Measurements from ENCODE around the gene HELQ. TPM values are rescaled to one million over a fixed set of nuclear protein-coding genes. Genes with fewer than 3 reads are reported as not detected.

Gene HELQ
- total RNA-seq, 4 donors from 2014 or later: 2.6 to 19.1 (median 7.4) TPM

DNA sequence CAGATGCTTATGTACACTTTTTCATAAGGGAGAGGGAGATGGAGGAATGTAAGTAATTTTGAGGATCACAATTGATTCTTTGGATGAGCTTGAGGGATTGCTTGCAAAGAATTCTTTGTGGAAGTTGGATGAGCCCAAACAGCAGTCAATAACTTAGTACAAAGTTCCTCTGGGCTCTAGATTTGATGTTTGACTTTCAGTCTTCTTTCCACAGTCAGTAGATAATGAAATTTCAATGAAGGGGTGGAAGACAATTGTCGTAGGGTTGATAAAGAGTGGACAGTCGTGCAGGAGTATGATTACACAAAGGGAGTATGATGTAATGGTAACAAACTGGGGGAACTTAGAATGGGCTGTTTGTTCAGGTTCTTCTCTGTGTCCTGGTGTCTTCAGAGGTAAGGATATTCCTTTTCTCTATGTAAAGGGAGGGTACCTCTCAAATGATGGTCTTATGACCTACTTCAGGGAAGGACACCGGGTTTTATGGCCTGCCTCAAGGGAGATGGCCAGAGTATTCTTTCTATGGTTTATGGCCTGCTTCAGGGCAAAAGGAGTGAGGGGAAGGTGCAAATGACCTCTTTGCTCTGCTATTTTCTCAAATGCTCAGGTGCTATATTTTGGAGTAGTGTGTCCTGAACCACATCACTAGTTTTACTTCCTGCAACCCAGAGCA is 31.0 kb upstream of the HELQ start:
- Histone ChIP-seq H3K27ac (no peak overlapping the region), H3K4me1 (peaks cover 0 to 14% (median 9%) of the 10 kb centered on the region in 4 donors), H3K4me3 (no peak overlapping the region), H3K36me3 (no peaks in the 10 kb centered on the region), H3K27me3 (no peaks in the 10 kb centered on the region), H3K9me3 (no peaks in the 10 kb centered on the region)
- no peak for TF ChIP-seq POLR2AphosphoS5 (IDR thresholded peaks at IDR 0.05)
- intact Hi-C loops (cut with DNase I; ENCODE audit: low total_unique reads) (no loop called here), in situ Hi-C loops (cut with MboI; ENCODE audit: low pct_ligation_motif_present in 1 of 4, low pct_unique_long_range_greater_than_20kb in 1 of 4, low sequenced_read_pairs in 3 of 4) (no loop called here)
- no peak for DNase-seq
- WGBS, 2 donors (ENCODE audit: low coverage in 1 of 2): 82 to 87% methylated on average over 3 of the region's 3 CpGs

DNA sequence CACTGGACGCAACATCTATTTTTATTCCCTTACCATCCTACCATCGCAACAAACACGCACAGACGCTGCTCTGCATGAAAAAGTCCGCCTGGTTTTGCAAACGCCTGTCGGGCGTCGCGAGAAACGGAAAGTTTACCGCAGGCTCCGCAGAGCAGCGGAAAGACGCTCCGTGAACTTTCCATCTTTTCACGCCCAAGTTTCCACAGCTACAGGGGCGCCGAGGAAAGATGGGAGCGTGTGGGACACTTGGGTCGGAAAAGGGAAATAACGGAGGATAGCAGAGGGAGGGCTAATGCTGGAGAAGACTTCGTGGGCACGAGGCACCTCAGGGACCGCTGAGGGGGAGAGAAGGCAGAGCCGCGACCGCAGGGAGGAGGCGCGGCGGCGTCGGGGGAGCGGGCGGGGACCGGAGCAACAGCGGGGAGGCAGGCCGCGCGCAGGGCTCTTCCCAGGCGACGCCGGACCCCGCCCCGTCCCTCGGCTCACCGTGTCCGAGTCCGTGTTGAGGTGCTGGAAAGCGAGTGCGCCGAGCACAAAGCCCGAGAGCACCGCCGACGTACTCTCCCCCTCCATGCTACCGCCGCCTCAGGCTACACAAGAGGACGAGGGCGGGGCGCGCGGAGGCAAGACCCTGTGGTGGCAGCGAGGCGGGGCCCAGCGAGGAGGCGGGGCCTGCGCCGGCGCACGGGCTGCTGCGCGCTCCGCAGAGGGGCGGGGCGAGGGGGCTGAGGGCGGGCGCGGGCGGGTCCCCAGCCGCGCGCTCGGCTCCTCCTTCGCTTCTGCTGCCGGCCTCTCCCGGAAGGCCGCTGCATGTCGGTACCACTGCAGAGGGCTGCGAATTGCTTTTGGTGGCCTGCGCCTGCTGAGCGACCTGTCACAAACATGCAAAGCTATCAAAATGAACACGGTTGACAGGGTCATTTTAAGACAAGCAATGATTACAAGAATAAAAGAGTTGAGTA is 29.2 kb upstream of the HELQ start, which contains the start of gene ABRAXAS1:
ABRAXAS1 (minus strand) TSS at position 601 of the 962 bp plus-strand sequence; CDS start at position 573, 28 bp downstream.
- peaks cover 0 to 3% (median 0%) of the 10 kb centered on the region in 4 donors for H3K36me3 ChIP-seq
- H3K4me1 ChIP-seq: peaks cover 0 to 14% (median 9%) of the 10 kb centered on the region in 4 donors
- H3K4me3 ChIP-seq: peak within 1 kb of the TSS; percentile 50 to 83 (median 64)
- H3K9me3 ChIP-seq: no peaks in the 10 kb centered on the region
- H3K27ac ChIP-seq: peak within 1 kb of the TSS; percentile 90 to 95 (median 94)
- no peaks in the 10 kb centered on the region for H3K27me3 ChIP-seq
- in situ Hi-C loops (cut with MboI; ENCODE audit: low pct_ligation_motif_present in 1 of 4, low pct_unique_long_range_greater_than_20kb in 1 of 4, low sequenced_read_pairs in 3 of 4): no loop called here
- WGBS, 2 donors (ENCODE audit: low coverage in 1 of 2): 0 to 1% methylated on average over 5 to 68 of the region's 93 CpGs
- intact Hi-C loops (cut with DNase I; ENCODE audit: low total_unique reads): no loop called here
- peak; percentile 95 for DNase-seq
- TF ChIP-seq EP300 (IDR thresholded peaks at IDR 0.05; ENCODE audit: low read depth): no peak
- peak; percentile 70 for TF ChIP-seq POLR2A (IDR thresholded peaks at IDR 0.05)
- TF ChIP-seq POLR2AphosphoS5 (IDR thresholded peaks at IDR 0.05): peak; percentile 92 to 97 (median 94)
- TF ChIP-seq, protein P1, sequence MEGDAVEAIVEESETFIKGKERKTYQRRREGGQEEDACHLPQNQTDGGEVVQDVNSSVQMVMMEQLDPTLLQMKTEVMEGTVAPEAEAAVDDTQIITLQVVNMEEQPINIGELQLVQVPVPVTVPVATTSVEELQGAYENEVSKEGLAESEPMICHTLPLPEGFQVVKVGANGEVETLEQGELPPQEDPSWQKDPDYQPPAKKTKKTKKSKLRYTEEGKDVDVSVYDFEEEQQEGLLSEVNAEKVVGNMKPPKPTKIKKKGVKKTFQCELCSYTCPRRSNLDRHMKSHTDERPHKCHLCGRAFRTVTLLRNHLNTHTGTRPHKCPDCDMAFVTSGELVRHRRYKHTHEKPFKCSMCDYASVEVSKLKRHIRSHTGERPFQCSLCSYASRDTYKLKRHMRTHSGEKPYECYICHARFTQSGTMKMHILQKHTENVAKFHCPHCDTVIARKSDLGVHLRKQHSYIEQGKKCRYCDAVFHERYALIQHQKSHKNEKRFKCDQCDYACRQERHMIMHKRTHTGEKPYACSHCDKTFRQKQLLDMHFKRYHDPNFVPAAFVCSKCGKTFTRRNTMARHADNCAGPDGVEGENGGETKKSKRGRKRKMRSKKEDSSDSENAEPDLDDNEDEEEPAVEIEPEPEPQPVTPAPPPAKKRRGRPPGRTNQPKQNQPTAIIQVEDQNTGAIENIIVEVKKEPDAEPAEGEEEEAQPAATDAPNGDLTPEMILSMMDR (IDR thresholded peaks at IDR 0.05): no peak

DNA sequence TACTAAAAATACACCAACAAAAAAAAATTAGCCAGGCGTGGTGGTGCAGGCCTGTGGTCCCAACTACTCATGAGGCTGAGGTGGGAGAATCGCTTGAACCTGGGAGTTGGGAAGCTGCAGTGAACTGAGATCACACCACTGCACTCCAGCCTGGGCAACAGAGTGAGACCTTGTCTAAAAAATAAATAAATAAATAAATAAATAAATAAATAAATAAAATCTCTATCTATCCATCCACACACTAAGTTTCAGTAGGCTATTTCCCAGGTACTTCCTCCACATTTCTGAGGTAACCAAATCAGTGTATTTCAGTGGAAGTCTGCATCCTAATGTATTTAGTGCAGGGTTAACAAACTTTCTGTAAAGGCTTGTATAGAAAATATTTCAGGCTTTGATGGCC is 18.3 kb upstream of the HELQ start:
- H3K4me3 ChIP-seq: no peak overlapping the region
- no peak for DNase-seq
- no peaks in the 10 kb centered on the region for H3K27me3 ChIP-seq
- WGBS, 2 donors (ENCODE audit: low coverage in 1 of 2): 86 to 100% methylated on average over 1 to 2 of the region's 2 CpGs
- H3K27ac ChIP-seq: no peak overlapping the region
- H3K36me3 ChIP-seq: peaks cover 0 to 3% (median 0%) of the 10 kb centered on the region in 4 donors
- intact Hi-C loops (cut with DNase I; ENCODE audit: low total_unique reads): no loop called here
- no peaks in the 10 kb centered on the region for H3K4me1 ChIP-seq
- in situ Hi-C loops (cut with MboI; ENCODE audit: low pct_ligation_motif_present in 1 of 4, low pct_unique_long_range_greater_than_20kb in 1 of 4, low sequenced_read_pairs in 3 of 4): loop anchor here in 2 of 4 donors (25.0 kb wide), 2 partner anchors 437 to 612 kb away; partner anchors contain the start of gene COPS4 (in 1 of the 2)
- TF ChIP-seq EP300 (IDR thresholded peaks at IDR 0.05; ENCODE audit: low read depth): no peak
- TF ChIP-seq, protein P1 (IDR thresholded peaks at IDR 0.05): no peak
- TF ChIP-seq POLR2AphosphoS5 (IDR thresholded peaks at IDR 0.05): no peak
- TF ChIP-seq POLR2A (IDR thresholded peaks at IDR 0.05): no peak
- H3K9me3 ChIP-seq: no peaks in the 10 kb centered on the region

DNA sequence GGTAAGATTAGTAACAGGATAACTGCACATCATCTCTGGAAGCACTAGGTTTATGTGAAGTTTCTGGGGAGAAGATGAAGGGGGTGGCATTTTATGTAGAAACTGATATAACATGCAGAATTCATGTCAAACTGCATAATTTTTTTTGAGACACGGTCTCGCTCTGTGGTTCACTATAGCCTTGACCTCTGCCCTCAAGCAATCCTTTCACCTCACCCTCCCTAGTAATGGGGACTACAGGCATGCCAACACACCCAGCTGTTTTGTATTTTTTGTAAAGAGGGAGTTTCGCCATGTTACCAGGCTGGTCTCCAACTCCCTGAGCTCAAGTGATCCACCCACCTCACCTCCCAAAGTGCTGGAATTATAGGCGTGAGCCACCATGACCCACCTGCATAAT is 17.8 kb upstream of the HELQ start:
- no peaks in the 10 kb centered on the region for H3K27me3 ChIP-seq
- no peak for DNase-seq
- H3K27ac ChIP-seq: no peak overlapping the region
- intact Hi-C loops (cut with DNase I; ENCODE audit: low total_unique reads): no loop called here
- H3K4me3 ChIP-seq: no peak overlapping the region
- TF ChIP-seq EP300 (IDR thresholded peaks at IDR 0.05; ENCODE audit: low read depth) (no peak), POLR2AphosphoS5 (IDR thresholded peaks at IDR 0.05) (no peak), POLR2A (IDR thresholded peaks at IDR 0.05) (no peak)
- TF ChIP-seq, protein P1 (IDR thresholded peaks at IDR 0.05): no peak
- WGBS, 2 donors (ENCODE audit: low coverage in 1 of 2): 81 to 92% methylated on average over 3 to 4 of the region's 4 CpGs
- H3K36me3 ChIP-seq: peaks cover 0 to 5% (median 2%) of the 10 kb centered on the region in 4 donors
- H3K9me3 ChIP-seq: no peaks in the 10 kb centered on the region
- in situ Hi-C loops (cut with MboI; ENCODE audit: low pct_ligation_motif_present in 1 of 4, low pct_unique_long_range_greater_than_20kb in 1 of 4, low sequenced_read_pairs in 3 of 4): loop anchor here in 2 of 4 donors (25.0 kb wide), 2 partner anchors 436 to 611 kb away; partner anchors contain the start of gene COPS4 (in 1 of the 2)
- no peaks in the 10 kb centered on the region for H3K4me1 ChIP-seq
